IPS-NIHi7 (cell line): Measurements from ENCODE around the gene NAT8.
"Not testable (repeated sequence)": the region's sequence is repeated elsewhere in the genome, so short reads cannot be mapped to it uniquely, and the experiment has no call there.

Experiments
- DNase-seq: peaks from one replicate; pipeline ENCODE4 v3.0.0; 2012; ENCODE audit warnings: mixed read lengths; ENCODE audit errors: extremely low spot score

NAT8 gene

DNA sequence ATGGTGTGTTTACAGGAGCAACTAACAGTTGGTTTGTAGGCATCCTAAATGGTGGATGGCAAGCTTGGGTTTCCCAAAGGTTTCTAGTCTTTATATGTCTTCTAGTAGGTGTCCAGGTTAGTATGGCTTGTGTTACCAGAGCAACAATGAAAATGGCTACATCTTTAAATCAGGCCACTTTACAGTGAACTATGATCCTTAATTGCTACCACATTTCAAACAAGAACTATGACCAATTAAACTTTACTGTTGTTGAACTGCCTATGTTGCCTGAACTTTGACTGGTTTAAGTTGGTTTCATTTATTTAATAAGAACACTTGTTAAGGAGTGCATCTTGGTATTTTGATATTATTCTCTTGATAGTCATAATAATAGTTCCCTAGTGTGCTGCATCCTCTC, 5.2 kb downstream of the NAT8 start:
- not testable (repeated sequence) for DNase-seq

DNA sequence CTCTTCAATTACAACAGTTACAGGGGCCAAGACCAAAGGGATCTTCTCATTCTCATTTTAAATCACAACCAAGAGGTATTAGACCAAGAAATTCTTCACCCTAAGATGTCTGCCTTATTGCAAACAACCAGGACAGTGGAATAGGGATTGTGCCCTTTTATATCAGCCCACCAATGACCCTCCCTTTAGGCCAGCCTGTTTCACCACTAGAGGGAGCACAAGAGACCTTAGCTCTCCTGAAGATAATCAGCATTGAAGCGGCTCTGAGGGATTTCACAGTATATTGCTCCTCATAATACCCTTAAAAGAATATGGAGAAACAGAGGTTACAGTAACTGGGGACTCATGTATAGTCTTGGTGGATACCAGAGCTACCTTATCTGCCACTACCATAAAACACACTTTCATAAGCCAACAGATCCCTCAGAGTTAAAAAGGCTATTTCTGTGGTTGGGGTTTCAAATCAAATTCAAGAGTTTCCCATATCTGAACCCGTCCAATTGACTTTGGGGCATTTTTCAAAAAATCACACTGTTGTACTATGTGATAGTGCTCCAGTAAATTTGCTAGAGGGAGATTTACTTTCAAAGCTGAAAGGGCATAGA, 11.5 kb downstream of the NAT8 start:
- DNase-seq: not testable (repeated sequence)

- not testable (repeated sequence) for DNase-seq
Observed at GRCh38 chr2:73628493-73628892, 13.7 kb downstream of the NAT8 start.

DNA sequence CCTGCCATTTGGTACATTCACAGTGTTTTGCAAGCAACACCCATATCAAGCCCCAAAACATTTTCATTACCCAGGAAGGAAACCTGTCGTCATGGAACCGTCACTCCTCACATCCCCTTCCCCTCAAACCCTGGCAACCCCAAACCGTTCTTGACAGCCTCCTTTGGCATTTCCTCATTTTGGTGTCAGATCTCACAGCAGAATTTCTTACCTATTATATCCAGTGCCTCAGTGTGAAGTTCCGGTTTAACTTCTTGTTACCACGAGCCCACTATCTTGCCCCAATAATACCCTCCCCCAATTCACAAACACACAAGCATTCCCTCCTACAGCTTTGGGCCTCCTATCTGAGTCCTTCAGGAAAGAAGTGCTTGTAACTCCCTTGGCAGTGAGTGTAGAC, 16.0 kb downstream of the NAT8 start:
- not testable (repeated sequence) for DNase-seq

DNA sequence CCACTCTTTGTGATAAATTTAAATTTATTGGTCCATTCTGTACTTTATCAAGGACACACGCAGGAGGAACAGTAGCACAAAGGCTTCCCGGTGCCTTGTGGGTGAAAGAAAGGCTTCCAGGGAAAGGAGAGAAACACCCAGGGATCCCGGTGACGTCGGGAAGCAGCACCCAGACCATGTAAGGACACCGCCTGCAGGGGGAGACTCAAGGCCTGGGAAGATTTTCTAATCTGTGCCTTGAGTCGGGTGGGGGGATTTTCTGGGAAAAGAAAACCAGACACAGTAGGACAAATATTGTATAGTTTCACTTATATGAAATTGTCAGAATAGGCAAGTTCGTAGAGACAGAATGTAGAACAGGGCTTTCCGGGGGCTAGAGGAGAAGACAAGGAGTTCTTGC, 17.6 kb downstream of the NAT8 start:
- DNase-seq: not testable (repeated sequence)

DNA sequence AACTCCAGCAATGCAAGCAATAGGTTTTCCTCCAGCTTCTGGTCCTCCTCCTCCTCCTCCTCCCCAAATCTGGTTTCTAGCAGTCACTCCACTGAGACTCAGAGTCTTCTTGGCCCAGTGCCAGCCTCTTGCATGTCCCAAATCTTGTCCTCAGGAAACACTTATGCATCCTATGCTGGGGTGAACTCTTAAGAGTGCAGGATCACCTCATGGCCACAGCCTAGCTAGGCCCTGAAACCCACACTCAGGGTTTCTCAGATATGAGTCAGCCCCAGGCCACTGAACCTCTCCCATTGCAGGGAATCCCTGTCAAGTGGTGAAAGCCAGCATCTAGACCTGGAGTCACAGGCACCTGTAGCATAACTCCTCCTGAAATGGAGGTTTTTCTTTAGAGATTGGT, 18.2 kb downstream of the NAT8 start:
- DNase-seq: not testable (repeated sequence)

DNA sequence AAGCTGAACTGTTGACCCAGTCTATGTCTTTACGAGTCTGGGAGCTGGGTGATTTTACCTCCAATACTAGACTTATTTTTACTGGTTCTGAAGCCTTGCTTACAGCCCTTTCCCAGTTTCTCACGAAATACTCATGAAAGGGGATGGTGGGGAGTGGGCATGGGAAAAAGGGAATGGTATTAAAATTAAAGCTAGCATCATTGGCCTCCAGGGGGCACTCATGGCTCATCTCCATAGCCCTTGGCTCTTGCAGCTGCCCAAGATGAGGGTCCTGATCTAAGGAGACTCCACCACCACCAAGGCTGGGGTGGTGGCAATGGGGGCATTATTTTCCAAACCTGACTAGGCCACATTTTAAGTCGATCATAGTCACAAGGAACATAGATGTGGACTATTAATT, 22.3 kb downstream of the NAT8 start:
- peak; percentile 38 for DNase-seq

GRCh38 chr2:73614997-73615396, 27.2 kb downstream of the NAT8 start:
- DNase-seq: no peak

GRCh38 chr2:73614105-73614504, 28.1 kb downstream of the NAT8 start:
- DNase-seq: no peak

DNA sequence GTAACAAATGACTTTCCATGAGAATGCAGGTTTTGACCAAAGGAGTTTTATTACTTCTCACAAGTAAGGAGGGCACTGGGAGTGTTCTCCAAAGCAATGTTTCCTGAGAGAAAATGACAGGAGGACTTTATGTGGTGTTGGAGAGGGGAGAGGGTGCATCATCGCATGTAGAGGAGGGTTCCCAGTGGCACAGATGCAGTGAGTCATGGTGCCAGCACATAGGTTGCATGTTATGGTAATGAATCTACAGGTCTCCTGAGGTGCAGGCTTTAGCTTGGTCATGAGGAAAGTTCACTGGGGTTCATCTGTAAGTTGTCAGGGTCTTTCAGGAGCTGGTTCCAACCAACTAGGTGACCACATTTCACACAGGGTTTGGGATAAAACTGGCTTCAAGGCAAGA, 30.4 kb downstream of the NAT8 start:
- no peak for DNase-seq

- DNase-seq: no peak
Observed at GRCh38 chr2:73611193-73611592, 31.0 kb downstream of the NAT8 start.

DNA sequence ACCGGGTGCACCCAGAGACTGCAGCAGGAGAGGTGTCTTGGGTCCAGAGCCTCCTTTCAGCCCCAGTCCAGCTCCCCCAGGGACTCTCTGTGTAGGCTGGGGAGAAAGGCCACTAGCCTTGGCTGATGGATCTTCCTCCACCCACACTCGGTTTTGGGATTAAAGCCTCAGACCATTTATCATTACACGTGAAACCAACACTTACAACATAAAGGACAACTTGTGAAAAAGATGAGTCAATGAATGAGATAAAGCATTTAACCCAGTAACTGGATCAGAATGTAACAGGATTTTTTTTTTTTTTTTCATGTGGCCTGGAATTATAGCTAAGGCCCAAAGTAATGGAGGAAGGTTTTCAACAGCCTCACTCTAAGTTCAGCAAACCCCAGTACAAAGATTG, 32.1 kb downstream of the NAT8 start:
- no peak for DNase-seq

GRCh38 chr2:73604589-73604988, 37.6 kb downstream of the NAT8 start:
- not testable (repeated sequence) for DNase-seq

DNA sequence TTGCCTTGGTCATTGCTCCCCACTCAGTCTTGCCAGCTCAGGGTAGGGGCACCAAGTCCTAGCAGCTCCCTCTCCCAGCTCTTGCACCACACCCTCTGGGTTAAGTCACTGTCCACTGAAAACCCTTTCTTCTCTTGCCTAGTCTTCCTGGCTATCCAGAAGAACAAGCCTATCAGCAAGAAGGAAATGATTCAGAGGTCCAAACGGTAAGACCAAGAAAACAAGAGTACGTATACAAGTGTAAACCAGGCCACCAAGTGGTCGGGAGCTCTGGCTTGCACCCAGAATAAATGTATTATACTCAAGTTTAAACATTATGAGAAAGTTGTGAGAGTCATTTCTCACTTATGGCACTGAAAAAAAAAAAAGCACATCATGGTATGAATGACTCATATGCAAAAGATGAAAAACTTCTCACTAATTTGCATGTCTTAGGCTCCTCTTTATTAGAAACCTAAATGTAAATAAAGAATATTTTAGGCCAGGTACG, 39.1 kb downstream of the NAT8 start:
- not testable (repeated sequence) for DNase-seq

- DNase-seq: no peak
Observed at GRCh38 chr2:73601780-73602179, 40.4 kb downstream of the NAT8 start.

- no peak for DNase-seq
Observed at GRCh38 chr2:73594251-73594650, 48.0 kb downstream of the NAT8 start.

DNA sequence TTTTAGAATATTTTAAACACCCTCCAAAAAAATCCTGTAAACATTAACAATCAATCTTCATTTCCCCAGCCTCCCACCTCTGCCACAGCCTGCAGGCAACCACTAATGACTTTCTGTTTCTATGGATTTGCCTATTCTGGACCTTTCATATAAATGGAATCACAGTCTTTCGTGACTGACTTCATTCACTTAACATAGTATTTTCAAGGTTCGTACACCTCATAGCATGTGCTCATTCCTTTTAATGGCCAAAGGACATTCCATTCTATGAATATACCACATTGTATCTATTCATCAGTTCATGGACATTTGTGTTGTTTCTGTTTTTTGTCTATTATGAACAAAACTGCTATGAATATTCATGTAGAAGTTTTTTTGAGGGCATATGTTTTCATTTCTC, 48.5 kb downstream of the NAT8 start:
- no peak for DNase-seq
